ENCODE data around the gene GHITM.

GRCh38 chr10:84139126-84140035, at the start of gene GHITM:
- TF ChIP-seq, protein P1, sequence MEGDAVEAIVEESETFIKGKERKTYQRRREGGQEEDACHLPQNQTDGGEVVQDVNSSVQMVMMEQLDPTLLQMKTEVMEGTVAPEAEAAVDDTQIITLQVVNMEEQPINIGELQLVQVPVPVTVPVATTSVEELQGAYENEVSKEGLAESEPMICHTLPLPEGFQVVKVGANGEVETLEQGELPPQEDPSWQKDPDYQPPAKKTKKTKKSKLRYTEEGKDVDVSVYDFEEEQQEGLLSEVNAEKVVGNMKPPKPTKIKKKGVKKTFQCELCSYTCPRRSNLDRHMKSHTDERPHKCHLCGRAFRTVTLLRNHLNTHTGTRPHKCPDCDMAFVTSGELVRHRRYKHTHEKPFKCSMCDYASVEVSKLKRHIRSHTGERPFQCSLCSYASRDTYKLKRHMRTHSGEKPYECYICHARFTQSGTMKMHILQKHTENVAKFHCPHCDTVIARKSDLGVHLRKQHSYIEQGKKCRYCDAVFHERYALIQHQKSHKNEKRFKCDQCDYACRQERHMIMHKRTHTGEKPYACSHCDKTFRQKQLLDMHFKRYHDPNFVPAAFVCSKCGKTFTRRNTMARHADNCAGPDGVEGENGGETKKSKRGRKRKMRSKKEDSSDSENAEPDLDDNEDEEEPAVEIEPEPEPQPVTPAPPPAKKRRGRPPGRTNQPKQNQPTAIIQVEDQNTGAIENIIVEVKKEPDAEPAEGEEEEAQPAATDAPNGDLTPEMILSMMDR (IDR thresholded peaks at IDR 0.05 in 8 of 11, conservative IDR thresholded peaks at IDR 0.05 in 3 of 11), result peak; percentile 45 to 90 (median 73)
- TF ChIP-seq POLR2A (IDR thresholded peaks at IDR 0.05), result peak; percentile 63 to 93 (median 85)
- peak; percentile 98 for TF ChIP-seq POLR2AphosphoS5 (IDR thresholded peaks at IDR 0.05)

Measured in spleen (tissue), 7 donors.